Natural killer cell (primary cell): ENCODE data around the gene SH3PXD2A. TPM values are rescaled to one million over a fixed set of nuclear protein-coding genes. Genes with fewer than 3 reads are reported as not detected.

ENCODE experiments used
- ATAC-seq, 3 donors: fragments of 150-1000 bp in 2 of 3; fragments of 200-7000 bp in 1 of 3; cut with Tn5 transposase; 1 replicate in 1 of 3; 2 replicates in 2 of 3; pipeline ENCODE4 v1.10.0; 2021; ENCODE audit warnings: mild to moderate bottlenecking in 2 of 3, moderate library complexity in 2 of 3
- DNase-seq, 2 donors: peaks; one replicate each; pipeline versions ENCODE4 v3.0.0 to v3.0.0-alpha.2; 2013 to 2021; ENCODE audit warnings: mixed read lengths in 1 of 2
- H3K27ac ChIP-seq: one replicate; pipeline ENCODE4 v1.5.1; 2013; ENCODE audit warnings: mild to moderate bottlenecking, low read length
- H3K27me3 ChIP-seq: one replicate; pipeline ENCODE4 v1.6.1; 2013; ENCODE audit warnings: low read length; ENCODE audit not compliant: control insufficient read depth, insufficient read depth
- H3K36me3 ChIP-seq: one replicate; pipeline ENCODE4 v1.6.1; 2013; ENCODE audit warnings: low read length; ENCODE audit not compliant: control insufficient read depth, insufficient read depth
- H3K4me1 ChIP-seq: one replicate; pipeline ENCODE4 v1.6.1; 2013; ENCODE audit warnings: low read length; ENCODE audit not compliant: control insufficient read depth, insufficient read depth
- H3K4me3 ChIP-seq: one replicate; pipeline ENCODE4 v1.5.1; 2013; ENCODE audit warnings: low read length
- H3K9me3 ChIP-seq: one replicate; pipeline ENCODE4 v1.6.1; 2013; ENCODE audit warnings: low read length; ENCODE audit not compliant: control insufficient read depth, insufficient read depth
- H3K27ac Mint-ChIP-seq, 2 donors: one replicate each; pipeline ENCODE4 v1.8.0; 2022; ENCODE audit warnings: mild to moderate bottlenecking in 2 of 2, mixed read lengths in 2 of 2, moderate library complexity in 1 of 2
- H3K27me3 Mint-ChIP-seq, 2 donors: one replicate each; pipeline ENCODE4 v1.8.0; 2022; ENCODE audit warnings: low read depth in 2 of 2, mixed read lengths in 2 of 2
- H3K36me3 Mint-ChIP-seq: one replicate; pipeline ENCODE4 v1.8.0; 2022; ENCODE audit warnings: mixed read lengths
- H3K4me1 Mint-ChIP-seq, 2 donors: one replicate each; pipeline ENCODE4 v1.8.0; 2022; ENCODE audit warnings: mixed read lengths in 2 of 2
- H3K4me3 Mint-ChIP-seq: one replicate; pipeline ENCODE4 v1.8.0; 2022; ENCODE audit warnings: mild to moderate bottlenecking, moderate library complexity, mixed read lengths
- H3K9me3 Mint-ChIP-seq, 2 donors: one replicate each; pipeline ENCODE4 v1.8.0; 2022; ENCODE audit warnings: mixed read lengths in 2 of 2
- WGBS: methylation state at CpG from one replicate; pipeline ENCODE4 v1.1.7; 2013; ENCODE audit warnings: missing lambda C conversion rate; ENCODE audit not compliant: insufficient coverage; 5-methylcytosine and 5-hydroxymethylcytosine counted together
- intact Hi-C: fragments of 100-400 bp; cut with micrococcal nuclease; formaldehyde crosslinking; loops from one replicate; pipeline ENCODE4 v1.14.2; 2022
- total RNA-seq, 4 donors: library from RNA; stranded (reverse); fragments of 120-200 nt in 1 of 4; gene quantifications; one replicate each; pipeline versions ENCODE4 v1.2.3 to v1.2.4, GENCODE V29; 2013 to 2022
- TF ChIP-seq, protein P1 (sequence below): fragments of 200-600 bp; IDR thresholded peaks from one replicate; pipeline ENCODE4 v1.8.0; 2022; ENCODE audit warnings: antibody characterized with exemption

SH3PXD2A gene
- total RNA-seq, 3 donors from 2014 or later (not counting 1 experiment from before 2014, with no cell fraction given): 3.3 to 7.0 (median 4.9) TPM

- Histone ChIP-seq H3K9me3 (no peaks in the 10 kb centered on the region), H3K36me3 (no peaks in the 10 kb centered on the region), H3K27me3 (peaks cover 12% of the 10 kb centered on the region), H3K4me3 (no peak overlapping the region), H3K27ac (no peak overlapping the region), H3K4me1 (peaks cover 13% of the 10 kb centered on the region)
- ATAC-seq (peak in 2 of 3 donors; percentile 66 to 73), DNase-seq (peak; percentile 36 to 75)
- TF ChIP-seq, protein P1, sequence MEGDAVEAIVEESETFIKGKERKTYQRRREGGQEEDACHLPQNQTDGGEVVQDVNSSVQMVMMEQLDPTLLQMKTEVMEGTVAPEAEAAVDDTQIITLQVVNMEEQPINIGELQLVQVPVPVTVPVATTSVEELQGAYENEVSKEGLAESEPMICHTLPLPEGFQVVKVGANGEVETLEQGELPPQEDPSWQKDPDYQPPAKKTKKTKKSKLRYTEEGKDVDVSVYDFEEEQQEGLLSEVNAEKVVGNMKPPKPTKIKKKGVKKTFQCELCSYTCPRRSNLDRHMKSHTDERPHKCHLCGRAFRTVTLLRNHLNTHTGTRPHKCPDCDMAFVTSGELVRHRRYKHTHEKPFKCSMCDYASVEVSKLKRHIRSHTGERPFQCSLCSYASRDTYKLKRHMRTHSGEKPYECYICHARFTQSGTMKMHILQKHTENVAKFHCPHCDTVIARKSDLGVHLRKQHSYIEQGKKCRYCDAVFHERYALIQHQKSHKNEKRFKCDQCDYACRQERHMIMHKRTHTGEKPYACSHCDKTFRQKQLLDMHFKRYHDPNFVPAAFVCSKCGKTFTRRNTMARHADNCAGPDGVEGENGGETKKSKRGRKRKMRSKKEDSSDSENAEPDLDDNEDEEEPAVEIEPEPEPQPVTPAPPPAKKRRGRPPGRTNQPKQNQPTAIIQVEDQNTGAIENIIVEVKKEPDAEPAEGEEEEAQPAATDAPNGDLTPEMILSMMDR: peak; percentile 69
- H3K4me1 Mint-ChIP-seq: peaks cover 0 to 14% of the 10 kb centered on the region in 2 donors
- intact Hi-C loops: loop anchor here (1.0 kb wide), 1 partner anchor 146 kb away; no protein-coding TSS in a partner anchor
- no peaks in the 10 kb centered on the region for H3K36me3 Mint-ChIP-seq
- H3K9me3 Mint-ChIP-seq: no peaks in the 10 kb centered on the region
- no peak overlapping the region for H3K27ac Mint-ChIP-seq
- no peak overlapping the region for H3K4me3 Mint-ChIP-seq
- H3K27me3 Mint-ChIP-seq: peaks cover 18 to 20% of the 10 kb centered on the region in 2 donors
- WGBS: 73% methylated on average over 15 of the region's 15 CpGs
These were observed 4.0 kb upstream of the SH3PXD2A start for GRCh38 chr10:103859161-103860086.

DNA sequence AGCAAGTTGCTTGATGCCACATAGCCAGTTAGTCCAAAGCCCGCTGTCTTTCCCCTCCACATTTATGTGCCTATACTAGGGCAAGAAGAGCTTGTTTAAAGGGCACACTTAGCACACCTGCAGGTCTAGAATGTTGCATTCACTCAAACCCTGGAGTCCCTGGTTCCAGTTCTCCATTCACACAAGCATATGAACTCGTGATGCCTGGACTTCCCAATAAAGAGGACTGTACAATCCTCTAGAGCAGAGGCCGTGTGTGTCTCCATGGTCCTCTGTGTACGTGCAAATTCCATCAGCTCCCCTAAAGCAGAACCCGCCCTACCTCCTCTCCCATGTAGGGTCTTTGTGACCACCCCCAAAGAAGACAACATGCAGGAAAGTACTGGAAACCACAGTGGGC, 3.0 kb upstream of the SH3PXD2A start:
- H3K9me3 ChIP-seq: no peaks in the 10 kb centered on the region
- no peak overlapping the region for H3K27ac ChIP-seq
- ATAC-seq (no peak), DNase-seq (no peak)
- H3K27ac Mint-ChIP-seq: no peak overlapping the region
- H3K4me3 Mint-ChIP-seq: no peak overlapping the region
- 86% methylated on average over 5 of the region's 5 CpGs for WGBS
- no peaks in the 10 kb centered on the region for H3K36me3 ChIP-seq
- H3K4me1 Mint-ChIP-seq: peaks cover 6 to 20% of the 10 kb centered on the region in 2 donors
- H3K27me3 Mint-ChIP-seq: peaks cover 29 to 30% of the 10 kb centered on the region in 2 donors
- peaks cover 16% of the 10 kb centered on the region for H3K4me1 ChIP-seq
- H3K9me3 Mint-ChIP-seq: no peaks in the 10 kb centered on the region
- peaks cover 21% of the 10 kb centered on the region for H3K27me3 ChIP-seq
- TF ChIP-seq, protein P1: no peak
- no peaks in the 10 kb centered on the region for H3K36me3 Mint-ChIP-seq
- H3K4me3 ChIP-seq: no peak overlapping the region
- intact Hi-C loops: no loop called here

DNA sequence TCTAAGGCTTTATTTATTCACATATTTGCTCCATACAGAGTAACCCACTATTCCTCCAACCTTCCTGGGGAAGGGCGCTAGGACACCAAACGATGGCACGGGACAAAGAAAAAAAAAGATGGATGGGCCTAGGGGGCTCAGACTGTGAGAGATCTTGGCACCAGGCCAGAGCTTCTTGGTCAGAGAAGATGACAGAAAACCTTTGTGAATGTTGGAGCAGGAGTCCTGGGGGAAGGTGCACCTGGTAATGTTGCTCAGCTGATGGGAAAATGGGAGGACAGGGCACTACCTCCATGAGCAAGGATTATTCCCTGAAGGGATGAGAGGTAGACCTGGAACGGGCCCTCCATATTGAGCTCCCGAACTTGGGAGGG, 1.4 kb upstream of the SH3PXD2A start:
- ATAC-seq: no peak
- no peak for DNase-seq
- 92% methylated on average over 5 of the region's 5 CpGs for WGBS
- no peaks in the 10 kb centered on the region for H3K9me3 ChIP-seq
- Mint-ChIP-seq H3K27me3 (peaks cover 37 to 38% of the 10 kb centered on the region in 2 donors), H3K36me3 (no peaks in the 10 kb centered on the region), H3K27ac (no peak overlapping the region), H3K9me3 (no peaks in the 10 kb centered on the region), H3K4me1 (peaks cover 6 to 20% of the 10 kb centered on the region in 2 donors), H3K4me3 (no peak overlapping the region)
- no peak overlapping the region for H3K4me3 ChIP-seq
- intact Hi-C loops: no loop called here
- H3K36me3 ChIP-seq: no peaks in the 10 kb centered on the region
- TF ChIP-seq, protein P1: no peak
- peaks cover 16% of the 10 kb centered on the region for H3K4me1 ChIP-seq
- peaks cover 21% of the 10 kb centered on the region for H3K27me3 ChIP-seq
- no peak overlapping the region for H3K27ac ChIP-seq
